HG02798 (cell line): ENCODE measurements around the gene ELF2.
"Not testable (repeated sequence)": the region's sequence is repeated elsewhere in the genome, so short reads cannot be mapped to it uniquely, and the experiment has no call there.

Experiments
- ATAC-seq: cut with Tn5 transposase; IDR thresholded peaks from one replicate; pipeline ENCODE4 v1.9.1; 2021; ENCODE audit warnings: mild to moderate bottlenecking; ENCODE audit not compliant: unreplicated experiment, poor library complexity

Gene ELF2

GRCh38 chr4:139029866-139030363, 147.1 kb downstream of the ELF2 start:
- not testable (repeated sequence) for ATAC-seq

DNA sequence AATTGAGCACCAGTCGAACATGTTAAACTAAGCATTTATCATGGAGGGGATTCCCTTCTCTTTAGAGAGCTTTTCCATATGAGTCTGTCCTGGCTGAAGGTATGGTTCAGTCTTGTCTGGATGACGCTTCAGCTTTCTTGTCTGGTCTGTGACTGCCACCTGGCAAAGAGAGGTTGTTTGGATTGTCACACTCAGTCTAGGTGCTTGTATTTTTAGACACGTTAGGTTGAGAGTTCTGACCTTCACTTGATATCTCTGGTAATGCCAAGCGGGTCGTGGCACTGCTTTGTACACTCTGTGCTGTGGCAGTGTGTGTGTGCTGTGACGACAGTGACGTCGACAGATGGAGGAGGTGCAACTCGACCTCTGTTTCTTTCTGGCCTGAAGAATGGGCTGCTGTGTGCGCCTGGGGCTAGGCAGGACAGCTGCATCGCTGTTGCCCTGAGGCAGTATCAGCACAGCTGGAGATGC, 148.8 kb downstream of the ELF2 start:
- no peak for ATAC-seq

- no peak for ATAC-seq
Observed at GRCh38 chr4:139027776-139028175, 149.2 kb downstream of the ELF2 start.

GRCh38 chr4:139025841-139026240, 151.2 kb downstream of the ELF2 start:
- no peak for ATAC-seq

DNA sequence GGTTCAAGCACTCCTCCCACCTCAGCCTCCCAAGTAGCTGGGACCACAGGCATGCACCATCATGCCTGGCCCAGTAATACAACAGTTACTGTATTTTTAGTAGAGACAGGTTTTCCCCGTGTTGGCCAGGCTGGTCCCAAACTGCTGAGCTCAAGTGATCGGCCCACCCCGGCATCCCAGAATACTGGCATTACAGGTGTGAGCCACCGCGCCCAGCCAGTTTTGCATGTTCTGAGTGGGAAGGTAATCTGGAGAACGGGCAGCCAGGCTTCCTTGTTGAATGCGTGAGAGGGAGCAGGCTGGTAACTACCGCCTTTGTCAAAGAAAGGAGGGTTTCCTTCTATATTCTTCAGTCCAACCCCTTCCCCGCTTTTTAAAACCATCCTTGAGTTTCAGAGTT, 152.3 kb downstream of the ELF2 start:
- no peak for ATAC-seq

DNA sequence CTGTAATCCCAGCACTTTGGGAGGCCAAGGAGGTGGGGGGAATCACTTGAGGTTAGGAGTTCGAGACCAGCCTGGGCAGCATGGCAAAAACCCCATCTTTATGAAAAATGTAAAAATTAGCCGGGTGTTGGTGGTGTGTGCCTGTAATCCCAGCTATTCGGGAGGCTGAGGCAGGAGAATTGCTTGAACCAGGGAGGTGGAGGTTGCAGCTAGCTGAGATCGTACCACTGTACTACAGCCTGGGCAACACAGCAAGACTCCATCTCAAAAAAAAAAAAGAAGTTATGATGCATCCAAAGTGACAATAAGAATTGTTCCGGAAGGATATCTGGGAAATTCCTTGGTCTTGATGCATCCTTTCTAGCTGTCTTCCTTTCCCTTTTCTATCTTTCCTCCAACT, 154.2 kb downstream of the ELF2 start:
- ATAC-seq: no peak

- ATAC-seq: not testable (repeated sequence)
Observed at GRCh38 chr4:139021071-139021470, 155.9 kb downstream of the ELF2 start.

GRCh38 chr4:139020384-139020783, 156.6 kb downstream of the ELF2 start:
- ATAC-seq: no peak

- no peak for ATAC-seq
Observed at GRCh38 chr4:139018971-139019758, 157.9 kb downstream of the ELF2 start.

DNA sequence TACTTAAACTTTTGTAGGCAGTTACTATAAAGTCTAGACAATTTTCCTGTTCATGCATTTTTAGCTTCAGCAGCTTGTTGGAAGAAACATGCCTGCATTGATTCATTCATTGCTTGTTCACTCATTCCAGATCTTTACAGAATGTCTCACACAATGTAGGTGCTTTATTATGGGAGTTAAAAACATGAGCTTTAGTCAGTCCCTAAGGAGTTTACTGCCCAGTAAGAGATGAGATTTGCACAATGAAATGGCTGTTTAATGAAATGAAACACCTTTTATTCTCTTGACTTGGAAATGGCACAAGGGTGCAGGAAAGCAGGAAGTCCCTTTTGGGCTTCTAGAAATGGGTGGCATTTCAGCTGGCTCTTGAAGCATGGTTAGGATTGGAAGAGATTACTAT, 158.5 kb downstream of the ELF2 start:
- ATAC-seq: no peak

GRCh38 chr4:139017861-139018260, 159.2 kb downstream of the ELF2 start:
- ATAC-seq: no peak

DNA sequence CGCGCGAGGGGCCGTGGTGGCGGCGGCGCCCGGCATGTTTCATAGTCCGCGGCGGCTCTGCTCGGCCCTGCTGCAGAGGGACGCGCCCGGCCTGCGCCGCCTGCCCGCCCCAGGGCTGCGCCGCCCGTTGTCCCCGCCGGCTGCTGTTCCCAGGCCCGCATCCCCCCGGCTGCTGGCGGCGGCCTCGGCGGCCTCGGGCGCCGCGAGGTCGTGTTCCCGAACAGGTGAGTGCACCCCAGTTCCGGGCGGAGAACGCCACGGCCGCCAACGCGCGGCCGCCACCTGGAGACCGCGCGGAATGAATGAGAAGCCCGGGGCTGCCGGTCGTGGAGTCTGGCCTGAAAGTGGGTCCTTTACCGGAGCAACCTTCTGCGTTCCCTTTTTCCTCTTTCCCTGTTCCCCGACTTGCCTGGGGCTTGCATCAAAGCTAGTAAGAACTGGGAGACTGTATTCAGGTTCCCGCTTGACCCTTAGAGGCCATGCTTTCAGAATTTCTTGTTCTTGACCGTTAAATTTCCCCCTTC, 161.0 kb downstream of the ELF2 start:
- ATAC-seq: peak; percentile 49

DNA sequence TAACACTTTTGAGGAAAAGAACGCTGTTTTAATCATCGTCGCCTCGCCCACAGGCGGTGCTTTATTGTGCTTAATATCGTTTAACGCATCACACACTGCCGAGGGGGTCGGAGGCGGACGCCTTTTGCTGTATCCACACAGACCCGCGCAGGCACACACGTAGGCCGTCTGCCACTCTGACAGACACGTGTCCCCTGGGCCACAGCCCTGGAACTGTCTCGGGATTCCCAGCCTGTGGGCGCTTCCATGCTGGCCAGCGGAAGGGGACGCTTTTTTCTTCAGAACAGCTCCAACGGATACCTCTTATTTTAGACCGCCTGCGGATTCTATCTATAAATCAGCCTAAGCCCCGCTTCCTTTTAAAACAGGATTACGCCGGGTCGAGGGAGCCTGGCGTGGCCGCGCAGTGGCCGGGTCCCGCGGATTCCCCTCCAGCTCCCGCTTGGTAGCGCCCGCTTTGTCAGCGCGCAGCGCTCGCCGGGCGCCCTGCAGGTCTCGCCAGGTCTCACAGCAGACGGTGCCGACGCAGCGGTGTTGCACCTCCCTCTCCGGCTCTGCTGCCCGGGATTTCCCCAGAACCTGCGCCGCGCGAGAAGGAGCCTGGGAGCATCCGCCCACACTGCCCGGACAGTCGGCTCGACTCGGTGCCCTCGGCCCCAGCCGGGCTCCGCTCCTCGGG, 161.6 kb downstream of the ELF2 start, which contains the start of gene NOCT:
Gene NOCT (plus strand): TSS at position 513 of the 679 bp plus-strand sequence. CDS start 201 bp downstream, outside the sequence.
- ATAC-seq: peak; percentile 95

- ATAC-seq: no peak
Observed at GRCh38 chr4:139014371-139015268, 162.4 kb downstream of the ELF2 start.

DNA sequence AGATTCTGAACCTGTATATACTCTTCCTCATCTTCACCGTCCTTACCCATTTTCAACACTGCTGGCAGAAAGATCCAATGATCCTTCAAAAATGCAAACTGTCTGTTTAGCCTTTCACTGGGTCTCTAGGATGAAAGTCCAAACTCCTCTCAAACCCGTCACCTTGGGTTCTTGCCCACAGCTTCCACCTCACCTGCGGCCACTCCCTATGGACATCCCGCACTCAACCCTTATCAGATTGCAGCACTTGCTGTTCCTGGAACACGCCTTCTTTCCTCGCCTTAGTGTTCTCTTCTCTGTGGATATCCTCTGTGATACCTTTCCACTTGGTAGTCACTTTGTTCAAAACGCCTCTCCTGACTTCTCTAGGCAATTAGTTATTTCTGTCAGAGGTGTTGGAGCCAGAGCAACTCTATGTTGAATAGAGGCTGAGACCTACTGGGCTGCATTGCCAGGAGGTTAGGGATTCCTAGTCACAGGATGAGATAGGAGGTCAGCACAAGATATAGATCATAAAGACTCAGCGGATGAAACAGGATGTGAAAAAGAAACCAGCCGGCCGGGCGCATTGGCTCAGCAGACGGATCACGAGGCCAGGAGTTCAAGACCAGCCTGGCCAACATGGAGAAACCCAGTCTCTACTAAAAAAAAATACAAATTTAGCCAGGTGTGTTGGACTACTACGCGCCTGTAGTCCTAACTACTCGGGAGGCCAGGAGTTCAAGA, 165.6 kb downstream of the ELF2 start:
- no peak for ATAC-seq

DNA sequence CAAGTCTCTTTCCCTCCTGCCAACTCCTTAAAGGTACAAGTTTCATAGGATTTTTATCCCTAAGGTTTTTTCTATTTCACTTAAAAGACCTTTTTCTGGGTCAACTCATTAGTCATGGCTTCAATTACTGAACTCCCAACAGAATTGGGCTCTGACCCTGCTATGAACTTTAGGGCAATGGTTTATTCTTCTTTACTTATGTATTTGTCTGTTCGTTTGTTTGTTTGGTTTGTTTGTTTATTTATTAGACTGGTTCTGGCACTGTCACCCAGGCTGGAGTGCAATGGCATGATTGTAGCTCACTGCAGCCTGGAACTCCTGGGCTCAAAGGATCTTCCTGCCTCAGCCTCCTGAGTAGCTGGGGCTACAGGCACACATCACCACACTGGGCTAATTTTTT, 167.3 kb downstream of the ELF2 start:
- no peak for ATAC-seq

DNA sequence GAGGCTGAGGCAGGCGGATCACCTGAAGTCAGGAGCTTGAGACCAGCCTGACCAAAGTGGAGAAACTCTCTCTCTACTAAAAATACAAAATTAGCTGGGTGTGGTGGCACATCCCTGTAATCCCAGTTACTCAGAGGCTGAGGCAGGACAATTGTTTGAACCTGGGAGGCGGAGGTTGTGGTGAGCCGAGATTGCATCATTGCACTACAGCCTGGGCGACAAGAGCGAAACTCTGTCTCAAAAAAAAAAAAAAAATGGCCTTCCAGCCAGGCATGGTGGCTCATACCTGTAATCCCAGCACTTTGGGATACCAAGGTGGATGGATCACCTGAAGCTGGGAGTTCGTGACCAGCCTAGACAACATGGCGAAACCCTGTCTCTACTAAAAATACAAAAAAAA, 168.7 kb downstream of the ELF2 start:
- not testable (repeated sequence) for ATAC-seq

DNA sequence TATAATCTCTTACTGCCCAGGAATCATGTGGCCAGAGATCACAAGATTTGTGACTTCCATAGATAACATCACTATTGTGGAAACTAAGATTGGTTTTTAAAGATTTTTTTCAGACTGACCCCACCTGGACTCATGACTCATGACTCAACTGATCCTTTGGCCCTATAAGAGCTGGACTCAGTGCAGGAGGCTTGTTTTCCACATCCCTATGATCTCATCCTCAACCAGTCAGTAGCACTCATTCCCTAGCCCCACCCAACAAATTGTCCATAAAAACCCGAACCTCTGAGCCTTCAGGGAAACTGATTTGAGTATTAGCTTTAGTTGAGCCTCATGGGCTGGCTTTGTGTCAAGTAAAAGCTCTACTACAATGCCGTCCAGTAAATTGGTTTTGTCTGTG, 169.4 kb downstream of the ELF2 start:
- no peak for ATAC-seq
